Measurements from ENCODE around the gene SIRT7.

The SIRT7 gene

GRCh38 chr17:81942167-81942553, 24.2 kb upstream of the SIRT7 start:
- TF ChIP-seq CTCF (IDR thresholded peaks at IDR 0.05), result no peak
- Histone ChIP-seq H3K4me3 (no peak overlapping the region), H3K27ac (no peak overlapping the region)
- DNase-seq (ENCODE audit: low spot score), result no peak

GRCh38 chr17:81941484-81942166, 23.6 kb upstream of the SIRT7 start:
- no peak for DNase-seq (ENCODE audit: low spot score)
- Histone ChIP-seq H3K4me3 (no peak overlapping the region), H3K27ac (no peak overlapping the region)
- TF ChIP-seq CTCF (IDR thresholded peaks at IDR 0.05), result no peak

DNA sequence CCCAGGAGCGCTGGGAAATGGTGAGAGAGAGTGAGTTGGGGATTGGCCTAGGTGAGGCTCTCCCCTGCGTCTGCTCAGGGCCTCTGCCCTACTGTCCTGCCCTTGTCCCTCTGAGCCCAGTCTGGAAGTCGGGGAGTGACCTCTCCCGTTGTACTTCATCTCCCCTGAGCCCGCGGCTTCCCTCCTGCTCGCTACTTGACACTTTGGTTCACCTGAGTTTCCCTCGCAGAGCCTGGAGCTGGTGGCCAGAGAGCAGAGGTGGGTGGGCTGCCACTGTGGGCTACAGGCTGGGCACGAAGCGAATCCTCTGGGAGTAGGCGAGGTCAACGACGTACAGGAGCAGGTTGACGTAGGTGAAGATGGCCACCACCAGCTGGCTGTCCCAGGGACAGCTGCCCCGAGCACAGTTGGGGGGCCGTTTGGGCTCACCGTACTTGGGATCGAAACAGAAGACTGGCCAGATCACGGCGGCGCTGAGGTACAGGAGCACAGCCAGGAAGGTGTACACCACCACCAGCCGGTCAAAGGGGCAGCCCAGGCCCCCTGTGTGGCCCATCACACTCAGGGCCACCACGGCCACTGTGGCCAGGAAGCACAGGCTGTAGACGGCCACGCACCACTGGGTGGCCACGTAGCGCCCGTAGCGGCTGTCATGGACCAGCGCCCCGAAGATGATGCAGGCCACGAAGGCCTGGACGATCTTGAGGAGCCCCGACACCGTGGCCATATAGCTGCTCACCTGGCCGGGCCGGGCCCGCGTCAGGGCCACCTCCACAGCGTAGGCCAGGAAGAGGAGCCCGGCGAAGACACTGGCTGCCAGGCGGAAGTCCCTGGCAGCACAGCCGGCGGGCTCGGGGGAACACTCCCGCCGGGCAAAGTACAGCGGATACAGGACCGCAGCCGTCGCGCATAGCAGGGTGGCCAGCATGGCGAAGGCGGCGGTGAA, 22.8 kb upstream of the SIRT7 start:
- no peak for TF ChIP-seq CTCF (IDR thresholded peaks at IDR 0.05)
- Histone ChIP-seq H3K4me3 (no peak overlapping the region), H3K27ac (peak overlapping the region in 1 of 2 donors; percentile 17)
- no peak for DNase-seq (ENCODE audit: low spot score)

- DNase-seq (ENCODE audit: low spot score), result no peak
- H3K4me3 ChIP-seq, result no peak overlapping the region
- peak overlapping the region in 1 of 2 donors; percentile 35 for H3K27ac ChIP-seq
- no peak for TF ChIP-seq CTCF (IDR thresholded peaks at IDR 0.05)
These were observed 22.0 kb upstream of the SIRT7 start for GRCh38 chr17:81939881-81940385.

- DNase-seq (ENCODE audit: low spot score), result no peak
- no peak for TF ChIP-seq CTCF (IDR thresholded peaks at IDR 0.05)
- Histone ChIP-seq H3K4me3 (no peak overlapping the region), H3K27ac (peak overlapping the region in 1 of 2 donors; percentile 35)
These were observed 21.2 kb upstream of the SIRT7 start for GRCh38 chr17:81939218-81939617.

- no peak overlapping the region for H3K27ac ChIP-seq
- no peak for TF ChIP-seq CTCF (IDR thresholded peaks at IDR 0.05)
- no peak overlapping the region for H3K4me3 ChIP-seq
- DNase-seq (ENCODE audit: low spot score), result no peak
These were observed 17.7 kb upstream of the SIRT7 start for GRCh38 chr17:81935709-81936084.

All from coronary artery (tissue), 2 donors.